MV-4-11 (cell line): ENCODE measurements around the gene TMEFF2.

Source experiments
- DNase-seq: peaks from one replicate; lab custom pipeline; 2025; lab: John Stamatoyannopoulos, UW

The TMEFF2 gene

DNA sequence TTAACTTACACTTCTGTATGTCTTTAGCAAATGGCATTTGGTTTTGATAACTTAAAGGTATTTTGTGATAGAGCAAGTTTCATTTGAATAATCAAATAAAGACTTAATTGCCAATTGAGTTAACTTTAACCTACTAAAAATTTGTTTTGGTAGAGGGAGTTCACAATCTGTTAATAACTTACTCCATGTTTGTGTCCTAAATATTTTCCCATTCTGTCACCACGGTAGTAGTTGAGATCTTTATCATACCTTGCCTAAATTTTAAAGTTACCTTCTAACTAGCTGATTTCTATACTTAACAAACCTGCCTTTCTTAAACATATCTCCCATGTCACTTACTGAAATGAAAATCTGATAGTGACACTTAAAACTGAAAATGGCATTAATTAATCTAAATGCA, 127.1 kb downstream of the TMEFF2 start:
- no peak for DNase-seq

DNA sequence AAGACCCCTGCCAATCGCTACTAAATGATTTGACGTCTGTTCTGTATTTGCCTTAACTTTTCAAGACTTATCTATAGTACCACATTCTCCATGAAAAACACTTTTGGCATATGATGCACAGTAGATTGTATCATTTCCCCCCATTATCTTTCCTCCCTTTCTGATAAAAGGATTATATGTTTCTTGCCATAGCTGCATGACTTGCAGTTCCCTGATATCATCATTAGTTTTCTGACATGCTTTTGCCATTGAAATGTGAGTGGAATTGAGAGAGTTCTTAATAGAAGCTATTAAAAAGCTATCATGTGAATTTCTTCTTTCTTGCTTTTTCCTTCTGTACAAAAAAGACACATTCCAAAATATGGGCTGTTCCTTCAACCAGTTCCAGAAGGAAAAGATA, 130.3 kb downstream of the TMEFF2 start:
- DNase-seq, result no peak

DNA sequence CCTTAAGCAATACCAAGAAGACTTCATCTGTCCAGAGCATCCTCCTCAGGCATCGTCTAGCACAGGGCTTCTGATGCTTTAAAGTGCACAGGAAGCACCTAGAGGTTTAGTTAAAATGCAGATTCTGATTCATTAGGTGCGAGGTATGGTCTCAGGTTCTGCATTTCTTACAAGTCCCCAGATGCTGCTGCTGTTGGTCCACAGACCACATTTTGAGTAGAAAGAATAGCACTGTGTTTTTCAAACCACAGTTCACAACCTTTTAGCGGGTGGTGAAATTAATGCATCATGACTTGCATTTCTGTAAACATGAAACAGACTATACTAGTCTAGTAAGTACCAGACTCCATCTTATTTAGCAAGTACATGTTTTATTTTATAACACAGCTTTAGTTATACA, 134.6 kb downstream of the TMEFF2 start:
- no peak for DNase-seq

DNA sequence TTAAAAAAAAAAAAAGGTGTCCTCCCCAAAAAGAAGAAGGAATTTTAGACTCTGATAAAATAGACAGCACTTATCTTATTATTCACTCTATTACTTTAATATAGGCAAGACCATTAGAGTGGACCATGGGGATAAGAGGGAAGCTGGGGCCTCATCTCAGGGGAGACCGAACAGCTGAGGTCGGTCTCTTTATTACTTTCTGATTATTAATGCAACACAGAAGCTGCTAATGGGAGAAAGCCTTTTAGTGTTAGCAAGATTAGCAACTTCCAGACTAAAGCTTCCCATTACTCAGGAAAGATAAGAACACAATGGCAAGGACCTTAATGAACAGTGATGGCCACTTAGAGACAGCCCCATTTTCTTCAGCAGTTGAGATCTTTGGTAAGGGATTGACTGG, 135.5 kb downstream of the TMEFF2 start:
- DNase-seq, result no peak

DNA sequence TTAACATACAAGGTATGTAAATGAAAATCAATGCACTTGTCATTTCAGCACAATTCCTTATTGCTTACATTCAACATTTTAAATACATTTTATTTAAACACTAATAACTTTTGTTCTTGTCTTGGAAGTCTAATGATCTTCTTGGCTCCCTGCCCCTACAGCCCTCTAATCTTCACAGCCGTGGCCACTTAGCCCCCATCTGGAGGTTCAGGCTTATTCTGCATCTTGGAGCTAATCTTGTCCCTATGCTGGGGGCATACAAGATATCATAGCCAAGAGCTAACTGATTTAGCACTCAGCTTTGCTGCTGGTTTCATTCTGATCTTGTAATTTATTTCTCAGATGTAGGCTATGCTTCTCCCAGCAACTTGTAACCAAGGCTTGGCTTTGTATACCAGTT, 140.8 kb downstream of the TMEFF2 start:
- no peak for DNase-seq

DNA sequence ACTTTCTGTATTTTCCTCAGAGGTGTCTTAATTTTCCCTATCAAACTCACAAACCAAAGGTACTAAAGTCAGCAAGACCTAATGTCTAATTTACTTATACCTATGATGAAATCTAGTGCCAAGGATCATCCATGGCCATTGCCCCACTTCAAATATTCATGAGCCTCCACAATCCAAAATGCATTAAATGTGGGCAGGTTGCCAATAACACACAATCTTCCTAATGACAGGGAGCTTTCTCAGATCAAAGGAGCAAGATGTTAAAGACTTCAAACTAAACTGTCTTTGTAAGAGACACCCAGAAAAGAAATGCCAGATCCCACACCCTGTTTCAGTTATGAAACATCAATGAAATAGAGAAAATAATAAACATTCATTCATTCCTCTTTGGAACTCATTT, 143.2 kb downstream of the TMEFF2 start:
- DNase-seq, result no peak

DNA sequence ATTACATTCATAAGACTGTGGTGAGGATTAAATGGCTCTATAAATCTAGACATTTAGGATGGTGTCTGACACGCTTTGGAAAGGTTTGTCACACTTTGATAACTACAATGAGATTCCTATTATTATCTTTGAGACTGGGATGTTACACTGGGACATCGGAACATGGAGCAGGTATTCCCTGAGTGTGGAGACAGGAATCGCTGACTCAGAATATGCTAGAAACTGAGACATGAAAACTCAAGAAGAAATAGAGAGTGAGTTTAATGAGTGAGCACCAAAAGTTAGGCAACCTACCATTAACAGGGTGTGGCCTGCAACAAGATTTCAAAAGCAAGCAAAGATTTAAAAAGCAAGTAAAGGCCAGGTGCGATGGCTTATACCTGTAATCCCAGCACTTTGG, 145.4 kb downstream of the TMEFF2 start:
- DNase-seq, result no peak

DNA sequence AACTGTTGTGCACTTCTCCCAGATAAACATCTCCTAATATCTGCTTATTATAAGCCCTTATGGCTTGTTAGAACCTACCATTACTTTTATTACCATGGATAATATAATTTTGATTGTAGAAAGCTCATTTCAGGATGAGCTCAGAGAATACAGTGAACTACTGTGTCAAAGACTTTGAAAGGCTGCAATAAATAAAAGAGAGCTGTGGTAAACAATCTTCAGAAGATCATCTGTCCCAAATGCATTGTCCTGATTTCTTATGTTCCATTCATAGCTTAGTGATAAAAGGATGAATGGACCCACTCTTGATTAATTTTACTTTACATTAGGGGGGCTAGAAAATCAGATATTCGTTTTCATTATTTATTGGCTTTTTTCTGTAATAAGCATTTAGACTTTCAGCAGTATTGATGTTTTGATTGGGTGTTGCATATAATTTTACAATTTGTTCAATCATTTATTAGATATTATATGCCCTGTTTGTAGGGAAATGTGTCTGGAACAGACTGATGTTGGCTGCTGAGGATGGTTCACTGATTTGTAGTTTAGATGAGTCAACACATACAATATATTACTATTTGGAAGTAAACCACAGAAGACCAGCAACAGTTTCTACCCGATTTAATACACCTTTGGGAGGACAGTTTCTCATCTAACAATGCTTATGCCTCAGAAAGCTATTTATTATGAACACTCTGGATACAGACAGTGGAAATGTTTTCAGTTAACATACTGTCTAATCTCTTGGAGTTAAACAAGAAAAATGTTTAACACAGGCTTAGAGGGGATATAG, 147.2 kb downstream of the TMEFF2 start:
- no peak for DNase-seq

DNA sequence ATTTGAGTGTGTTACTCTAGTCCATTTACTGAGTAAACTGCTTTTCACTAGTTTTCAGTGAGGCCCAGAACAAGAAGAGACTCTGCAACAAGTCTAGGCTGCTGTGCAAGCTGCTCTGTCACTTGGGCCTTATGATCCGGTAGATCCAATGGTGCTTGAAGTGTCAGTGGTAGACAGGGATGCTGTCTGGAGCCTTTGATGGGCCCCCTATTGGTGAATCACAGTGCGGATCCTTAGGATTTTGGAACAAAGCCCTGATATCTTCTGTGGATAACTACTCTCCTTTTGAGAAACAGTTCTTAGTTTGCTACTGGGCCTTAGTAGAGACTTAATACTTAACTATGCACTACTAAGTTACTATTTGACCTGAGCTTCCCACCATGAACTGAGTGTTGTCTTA, 150.2 kb downstream of the TMEFF2 start:
- no peak for DNase-seq

DNA sequence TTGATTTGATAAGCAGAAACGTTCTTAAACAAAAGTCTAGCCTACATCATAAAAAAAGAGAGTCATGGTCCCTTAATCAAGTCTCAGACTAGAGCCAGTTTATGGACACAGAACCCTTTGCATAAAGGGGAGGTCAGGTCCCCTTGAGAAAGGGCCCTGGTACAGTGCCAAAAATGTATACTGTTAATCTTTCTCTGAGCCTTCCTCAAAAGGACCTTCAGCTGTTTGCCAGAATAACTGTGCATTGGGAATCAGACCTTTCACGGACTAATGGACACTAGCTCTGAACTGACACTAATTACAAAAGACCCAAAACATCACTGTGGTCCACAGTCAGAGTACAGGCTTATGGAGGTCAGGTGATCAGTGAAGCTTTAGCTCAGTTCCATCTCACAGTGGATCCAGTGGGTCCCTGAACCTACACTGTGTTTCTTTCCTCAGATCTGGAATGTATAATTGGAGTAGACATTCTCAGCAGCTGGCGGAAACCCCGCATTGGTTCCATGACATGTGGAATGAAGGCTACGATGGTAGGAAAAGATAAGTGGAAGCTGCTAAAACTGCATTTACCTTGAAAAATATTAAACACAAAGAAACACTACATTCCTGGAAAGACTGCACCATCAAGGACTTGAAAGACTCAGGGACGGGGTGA, 151.4 kb downstream of the TMEFF2 start:
- no peak for DNase-seq

DNA sequence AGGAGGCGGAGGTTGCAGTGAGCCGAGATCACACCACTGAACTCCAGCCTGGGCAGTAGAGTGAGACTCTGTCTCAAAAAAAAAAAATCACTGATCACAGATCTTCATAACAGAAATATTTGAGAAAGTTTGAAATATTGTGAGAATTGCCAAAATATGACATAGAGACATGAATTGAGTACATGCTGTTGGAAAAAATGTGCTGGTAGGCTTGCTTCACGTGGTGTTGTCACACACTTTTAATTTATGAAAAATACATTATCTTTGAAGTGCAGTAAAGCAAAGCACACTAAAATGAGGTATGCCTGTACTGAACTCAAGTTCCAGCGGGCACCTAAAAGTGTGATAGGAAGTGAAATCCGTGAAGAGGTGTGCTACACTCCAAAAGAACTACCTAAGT, 152.6 kb downstream of the TMEFF2 start:
- DNase-seq, result no peak

DNA sequence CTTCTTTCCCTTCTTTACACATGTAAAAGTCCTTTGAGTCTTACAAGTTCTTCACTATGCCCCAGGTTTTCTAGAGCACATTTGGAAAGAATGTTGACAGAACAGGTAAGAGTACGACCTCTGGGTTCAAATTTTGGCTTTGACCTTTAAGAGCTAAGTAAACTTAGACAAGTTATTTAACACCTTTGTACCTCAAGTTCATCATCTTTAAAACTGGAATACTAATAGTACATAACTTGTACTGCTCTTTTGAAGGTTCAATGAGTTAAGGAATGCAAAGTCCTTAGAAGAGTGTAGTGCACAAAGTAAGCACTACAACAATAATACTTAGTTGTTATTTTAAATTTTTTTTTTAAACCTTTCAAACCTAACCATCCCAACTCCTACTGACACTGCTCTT, 156.6 kb downstream of the TMEFF2 start:
- DNase-seq, result no peak

DNA sequence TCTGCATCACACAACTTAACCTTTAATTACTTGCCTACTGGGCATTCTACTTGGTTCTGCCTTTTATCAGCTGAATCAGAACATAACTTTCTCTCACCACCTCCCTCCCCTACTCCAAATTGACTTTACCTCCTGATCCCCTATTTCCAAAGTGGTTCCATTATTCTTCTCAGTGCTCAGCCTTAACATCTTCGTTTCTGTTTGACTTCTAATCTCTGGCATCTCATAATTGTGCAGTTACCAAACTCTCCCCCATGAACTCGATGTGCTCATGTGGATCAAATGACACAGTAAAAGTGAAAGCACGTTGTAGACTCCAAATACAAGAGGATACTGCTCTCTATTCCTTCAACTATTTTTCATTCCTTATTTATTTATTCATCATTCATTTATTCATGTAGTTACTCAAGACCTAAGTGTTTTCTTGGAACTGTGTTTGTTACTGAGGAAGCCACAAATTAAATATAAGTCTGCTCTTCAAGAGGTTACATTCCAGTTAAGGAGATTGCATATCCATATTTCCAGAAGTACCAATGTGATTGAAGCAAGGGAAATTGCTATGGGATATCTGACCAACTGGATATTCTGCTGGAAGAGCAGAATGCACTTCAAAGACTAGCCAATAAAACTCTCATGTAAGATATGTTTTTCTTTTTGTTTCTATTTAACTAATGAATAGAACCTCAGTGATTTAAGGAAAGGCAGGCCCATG, 158.8 kb downstream of the TMEFF2 start:
- DNase-seq, result no peak

DNA sequence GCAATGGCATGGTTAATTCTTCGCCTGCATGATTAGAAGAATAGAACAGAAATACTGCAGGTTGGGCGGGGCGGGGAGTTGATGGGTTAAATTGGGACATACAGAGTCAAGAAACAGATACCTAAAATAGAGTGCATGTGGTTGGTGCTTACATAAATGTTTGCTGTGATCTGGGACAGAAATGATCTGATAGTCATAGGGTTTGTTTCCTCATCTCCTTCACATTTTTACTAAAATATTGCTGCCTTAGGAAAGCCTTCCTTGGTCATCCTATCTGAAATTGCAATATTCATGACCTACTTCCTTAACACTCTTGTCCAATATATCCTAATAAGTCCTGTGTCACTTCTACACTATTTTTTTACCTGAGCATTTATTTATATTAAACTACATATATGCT, 163.9 kb downstream of the TMEFF2 start:
- DNase-seq, result no peak

DNA sequence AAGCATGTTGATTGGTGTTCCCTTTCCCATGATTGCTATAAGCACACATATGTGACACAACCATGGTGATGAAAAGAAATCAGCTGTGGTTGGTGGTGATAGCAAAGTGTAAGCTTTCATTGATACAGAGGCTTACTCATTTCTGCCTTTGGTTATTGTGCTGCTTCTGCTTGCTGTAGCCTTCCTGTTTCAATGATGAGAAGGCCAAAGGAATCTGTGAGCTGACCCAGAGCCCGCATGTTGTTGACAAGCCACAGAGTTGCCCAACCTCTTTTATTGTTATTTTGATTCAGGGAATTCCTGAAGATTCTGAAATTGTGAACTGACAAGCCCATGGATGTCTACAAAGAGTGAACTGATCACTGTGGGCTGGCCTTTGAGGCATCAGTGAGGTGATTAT, 164.4 kb downstream of the TMEFF2 start:
- no peak for DNase-seq

DNA sequence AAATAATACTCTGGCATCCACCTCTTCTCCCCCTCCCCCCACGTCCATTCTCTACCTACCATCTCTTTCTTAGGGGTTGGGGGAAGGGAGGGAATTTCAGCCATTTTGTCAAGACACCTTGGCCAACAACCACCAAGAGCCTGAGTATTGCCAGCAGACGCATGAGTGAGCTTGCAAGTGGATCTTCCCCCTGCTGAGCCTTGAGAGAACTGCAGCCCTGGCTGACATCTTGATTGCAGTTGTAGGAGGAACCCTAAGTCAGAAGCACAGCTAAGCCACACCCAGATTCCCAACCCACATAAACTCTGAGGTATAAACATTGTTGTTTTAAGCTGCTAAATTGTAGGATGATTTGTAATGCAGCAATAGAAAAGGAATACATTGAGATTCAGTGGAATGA, 165.6 kb downstream of the TMEFF2 start:
- DNase-seq, result no peak

DNA sequence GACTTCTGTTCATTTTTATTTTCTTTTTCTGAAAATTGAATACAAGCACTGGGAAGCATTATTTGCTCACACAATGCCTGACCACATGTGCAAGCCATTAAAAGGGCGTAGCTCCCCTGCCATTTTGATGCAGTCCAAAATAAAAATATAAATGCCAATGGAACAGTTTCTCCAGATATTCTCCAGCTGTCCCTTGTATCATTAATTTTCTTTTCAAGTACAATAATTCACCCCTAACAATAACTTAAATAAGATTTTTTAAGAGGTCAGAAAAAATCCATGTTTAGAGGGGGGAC, 168.0 kb downstream of the TMEFF2 start:
- no peak for DNase-seq

DNA sequence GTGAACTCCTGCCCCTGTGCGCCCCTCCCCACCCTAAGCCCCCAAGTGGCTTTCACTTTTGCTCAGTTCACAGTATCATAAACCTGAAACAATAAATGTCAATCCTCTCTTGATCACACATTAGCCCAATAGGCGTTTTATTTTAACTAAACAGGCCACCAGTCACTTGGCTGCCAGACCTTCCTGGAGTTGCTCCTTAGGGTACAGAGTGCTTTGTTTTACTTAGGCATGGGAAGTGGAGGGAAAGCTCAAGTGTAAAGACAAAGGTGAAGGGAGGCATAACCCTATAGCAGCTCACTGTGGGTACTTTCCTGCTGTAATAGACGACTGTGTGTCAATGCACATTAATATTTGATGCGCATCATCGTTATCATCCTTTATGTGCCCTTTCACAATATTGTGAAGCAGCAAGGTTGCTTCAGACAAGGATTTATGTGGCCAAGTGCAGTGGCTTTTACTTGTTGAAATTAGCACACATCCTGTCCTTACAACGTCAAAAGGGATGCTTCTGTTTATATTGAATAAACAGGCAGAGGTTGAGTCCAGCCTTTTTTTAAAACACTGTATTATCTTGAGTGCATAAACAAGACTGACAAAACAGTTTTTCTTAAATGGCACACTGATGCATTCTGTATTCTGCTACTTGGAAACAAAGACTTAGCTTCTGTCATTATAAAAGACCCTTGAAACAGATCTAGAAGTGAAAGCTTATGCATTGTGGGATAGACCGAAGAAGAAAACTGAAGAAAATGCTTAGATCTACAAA, 168.5 kb downstream of the TMEFF2 start:
- no peak for DNase-seq

DNA sequence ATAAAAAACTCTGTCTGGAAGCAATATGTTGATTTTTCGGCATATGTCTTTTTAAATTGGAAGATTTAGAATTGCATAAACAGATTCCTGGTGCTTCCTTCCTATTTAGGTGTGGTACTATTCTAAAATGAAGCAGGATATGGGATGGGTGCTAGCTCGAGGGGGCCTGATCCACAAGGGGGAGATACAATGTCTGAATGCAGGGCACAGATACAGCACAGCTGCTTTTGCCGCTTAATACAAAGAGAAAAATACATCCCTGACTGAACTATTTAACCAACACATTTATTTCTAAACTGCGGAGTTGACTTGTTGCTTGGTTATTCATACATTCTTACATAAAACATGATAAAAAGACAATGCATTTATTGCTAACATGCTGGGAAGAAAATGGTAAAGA, 169.1 kb downstream of the TMEFF2 start:
- no peak for DNase-seq

DNA sequence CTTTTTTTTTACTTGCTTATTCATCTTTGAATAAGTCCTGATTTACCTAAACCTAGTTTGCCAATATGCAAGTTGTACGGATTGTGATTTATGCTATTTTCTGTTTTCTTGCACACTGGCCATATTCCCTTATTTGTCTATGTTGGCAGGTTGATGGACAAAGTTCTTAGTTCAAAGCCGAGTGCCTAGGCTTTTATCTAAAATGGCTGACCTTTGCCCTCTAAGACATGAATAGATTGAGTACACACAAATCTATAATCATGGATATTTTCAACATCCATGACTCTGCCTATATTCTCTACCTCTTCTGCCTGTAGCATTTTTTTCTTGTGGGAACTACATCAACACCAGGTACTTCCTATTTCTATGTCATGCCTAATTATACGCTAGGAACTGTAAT, 171.7 kb downstream of the TMEFF2 start:
- DNase-seq, result no peak

DNA sequence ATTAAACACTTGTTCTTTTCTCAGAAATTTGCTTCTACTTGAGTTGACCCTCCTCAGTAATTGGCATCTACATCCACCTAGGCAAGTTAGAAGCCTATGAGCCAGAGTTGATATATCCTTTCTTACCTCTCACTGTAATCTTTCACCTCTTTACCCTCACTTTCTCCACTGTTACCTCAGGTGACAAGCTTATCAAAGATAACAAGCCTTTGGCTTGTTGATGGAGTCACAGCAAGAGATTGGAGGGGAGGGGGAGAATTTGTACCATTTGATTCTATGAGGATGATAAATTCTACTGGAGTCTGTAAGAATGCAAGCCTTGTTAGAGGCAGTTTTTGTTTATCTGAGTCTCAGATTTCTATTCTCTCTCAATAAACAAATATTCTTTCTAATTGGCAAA, 176.9 kb downstream of the TMEFF2 start:
- DNase-seq, result no peak

DNA sequence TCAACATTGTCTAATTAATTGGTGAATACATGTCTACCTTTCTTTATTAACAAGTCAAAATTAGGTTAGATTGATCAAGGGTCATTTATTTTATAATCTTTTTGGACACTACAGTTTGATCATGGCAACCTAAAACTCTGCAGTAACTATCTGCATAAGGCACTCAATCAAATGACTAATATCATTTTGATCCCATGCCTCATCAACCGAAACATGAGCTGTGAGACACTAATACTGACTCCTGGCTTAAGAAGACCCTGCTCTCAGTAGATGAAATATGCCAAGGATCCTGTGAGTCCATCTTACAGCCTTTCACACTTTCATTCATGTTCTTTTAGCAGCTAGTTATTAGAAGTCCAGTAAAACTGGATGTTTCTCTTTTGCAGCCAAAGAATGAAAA, 178.5 kb downstream of the TMEFF2 start:
- no peak for DNase-seq

DNA sequence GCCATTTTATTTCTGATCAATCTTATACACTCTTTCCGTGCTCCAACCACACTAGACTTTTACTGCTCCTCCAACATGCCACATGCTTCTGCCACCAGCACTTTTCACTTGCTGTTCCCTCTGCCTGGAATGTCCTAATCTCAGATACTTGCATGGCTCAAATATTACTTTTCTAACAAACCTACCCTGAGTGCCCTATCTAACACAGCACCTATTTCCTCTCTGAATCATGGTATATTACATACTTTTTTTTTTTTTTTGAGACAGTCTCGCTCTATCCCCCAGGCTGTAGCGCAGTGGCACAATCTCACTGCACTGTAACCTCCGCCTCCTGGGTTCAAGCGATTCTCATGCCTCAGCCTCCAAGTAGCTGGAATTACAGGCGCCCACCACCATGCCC, 181.5 kb downstream of the TMEFF2 start:
- no peak for DNase-seq
